HG03457 (cell line): Measurements from ENCODE around the gene PGM1.

Experiments
- ATAC-seq: cut with Tn5 transposase; IDR thresholded peaks from one replicate; pipeline ENCODE4 v1.9.1; 2021; ENCODE audit warnings: moderate number of reproducible peaks; ENCODE audit not compliant: unreplicated experiment

Gene PGM1

GRCh38 chr1:63663873-63664272, 70.7 kb downstream of the PGM1 start:
- ATAC-seq: no peak

- ATAC-seq: no peak
These were observed 71.5 kb downstream of the PGM1 start for GRCh38 chr1:63664742-63665141.

GRCh38 chr1:63665410-63665809, 72.2 kb downstream of the PGM1 start:
- no peak for ATAC-seq

- no peak for ATAC-seq
These were observed 72.6 kb downstream of the PGM1 start for GRCh38 chr1:63665824-63666223.

GRCh38 chr1:63668298-63668697, 75.1 kb downstream of the PGM1 start:
- ATAC-seq: no peak

GRCh38 chr1:63669151-63669961, 76.1 kb downstream of the PGM1 start:
- no peak for ATAC-seq

- ATAC-seq: no peak
These were observed 77.0 kb downstream of the PGM1 start for GRCh38 chr1:63670164-63670563.

GRCh38 chr1:63671514-63671913, 78.3 kb downstream of the PGM1 start:
- ATAC-seq: no peak

- no peak for ATAC-seq
These were observed 81.1 kb downstream of the PGM1 start for GRCh38 chr1:63674238-63674864.

GRCh38 chr1:63674865-63675419, 81.7 kb downstream of the PGM1 start:
- no peak for ATAC-seq

- no peak for ATAC-seq
These were observed 82.3 kb downstream of the PGM1 start for GRCh38 chr1:63675420-63675931.

GRCh38 chr1:63677497-63677896, 84.3 kb downstream of the PGM1 start:
- no peak for ATAC-seq

GRCh38 chr1:63678200-63678599, 85.0 kb downstream of the PGM1 start:
- ATAC-seq: no peak

GRCh38 chr1:63679076-63679475, 85.9 kb downstream of the PGM1 start:
- ATAC-seq: no peak

GRCh38 chr1:63679589-63679988, 86.4 kb downstream of the PGM1 start:
- ATAC-seq: no peak

- no peak for ATAC-seq
These were observed 89.7 kb downstream of the PGM1 start for GRCh38 chr1:63682936-63683335.

GRCh38 chr1:63683759-63684158, 90.5 kb downstream of the PGM1 start:
- ATAC-seq: no peak

GRCh38 chr1:63686696-63687095, 93.5 kb downstream of the PGM1 start:
- no peak for ATAC-seq

- no peak for ATAC-seq
These were observed 95.2 kb downstream of the PGM1 start for GRCh38 chr1:63688302-63688890.

GRCh38 chr1:63690966-63691700, 97.9 kb downstream of the PGM1 start:
- ATAC-seq: no peak
